ENCODE data around the gene SGMS1.

- no peak for TF ChIP-seq POLR2A (IDR thresholded peaks at IDR 0.05)
- TF ChIP-seq CTCF (IDR thresholded peaks at IDR 0.05): no peak
Measured at GRCh38 chr10:50634479-50634878, 10.7 kb upstream of the SGMS1 start.

Data from breast epithelium (tissue), 3 donors.